LHCN-M2 (cell line): ENCODE data around the gene HDLBP. TPM values are rescaled to one million over a fixed set of nuclear protein-coding genes. Genes with fewer than 3 reads are reported as not detected.
A peak's percentile ranks its signal among the peaks of the same experiment; 100 is the strongest.
"Not testable (repeated sequence)": the region's sequence is repeated elsewhere in the genome, so short reads cannot be mapped to it uniquely, and the experiment has no call there.

Source experiments
- DNase-seq: peaks from one replicate; pipeline ENCODE4 v3.0.0-alpha.2; 2012; ENCODE audit warnings: low read depth
- total RNA-seq: library from RNA; depleted of rRNA; stranded (reverse); fragments of >200 nt; gene quantifications from 2 replicates; pipeline ENCODE4 v1.2.3, GENCODE V29; 2014

Gene HDLBP
- total RNA-seq, 1 experiment from 2014 or later: 516 TPM

GRCh38 chr2:241329669-241330615 lies 14.5 kb upstream of the HDLBP start:
- no peak for DNase-seq

GRCh38 chr2:241325257-241325656 lies 9.8 kb upstream of the HDLBP start:
- DNase-seq: no peak

GRCh38 chr2:241324775-241325174 lies 9.3 kb upstream of the HDLBP start:
- no peak for DNase-seq

DNA sequence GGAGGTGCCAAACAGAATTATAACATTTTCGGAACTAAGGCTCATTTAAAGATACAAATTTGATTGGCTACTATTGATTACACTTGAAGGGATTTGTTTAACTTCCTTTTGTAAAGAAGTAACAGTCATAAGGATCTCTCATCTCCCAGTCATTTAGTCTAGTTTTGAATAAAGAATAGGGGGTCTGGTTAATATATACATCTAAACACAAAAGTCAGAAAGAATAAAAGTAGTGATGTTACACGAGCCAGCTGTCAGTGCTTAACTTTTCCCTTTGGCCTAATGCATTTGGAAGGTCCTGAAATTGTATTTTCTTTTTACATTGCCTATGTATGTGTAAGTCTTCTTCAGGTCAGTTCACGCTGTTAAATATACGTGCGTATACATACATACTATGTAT lies 8.3 kb upstream of the HDLBP start:
- no peak for DNase-seq

GRCh38 chr2:241321886-241322285 lies 6.4 kb upstream of the HDLBP start:
- no peak for DNase-seq

DNA sequence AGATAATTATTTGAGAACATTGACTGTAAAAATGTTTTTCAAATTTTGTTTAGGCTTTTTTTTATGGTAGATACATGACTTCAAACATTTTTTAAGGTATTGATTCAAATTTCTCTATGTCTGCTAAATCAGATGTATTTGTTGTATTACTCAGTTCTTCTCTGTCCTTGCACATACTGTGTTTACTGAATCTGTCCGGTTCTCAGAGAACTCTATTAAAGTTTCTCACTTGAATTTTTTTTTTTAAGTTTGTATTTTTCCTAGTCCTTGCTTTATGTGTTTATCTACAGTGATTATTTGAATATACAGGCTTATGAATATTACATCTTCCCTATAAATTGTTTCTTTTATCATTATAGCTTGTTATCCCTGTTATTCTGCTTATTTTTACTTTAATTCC lies 5.6 kb upstream of the HDLBP start:
- DNase-seq: no peak

- DNase-seq: no peak
Measured at GRCh38 chr2:241320394-241320793, 4.9 kb upstream of the HDLBP start.

- DNase-seq: not testable (repeated sequence)
Measured at GRCh38 chr2:241318830-241319229, 3.4 kb upstream of the HDLBP start.

DNA sequence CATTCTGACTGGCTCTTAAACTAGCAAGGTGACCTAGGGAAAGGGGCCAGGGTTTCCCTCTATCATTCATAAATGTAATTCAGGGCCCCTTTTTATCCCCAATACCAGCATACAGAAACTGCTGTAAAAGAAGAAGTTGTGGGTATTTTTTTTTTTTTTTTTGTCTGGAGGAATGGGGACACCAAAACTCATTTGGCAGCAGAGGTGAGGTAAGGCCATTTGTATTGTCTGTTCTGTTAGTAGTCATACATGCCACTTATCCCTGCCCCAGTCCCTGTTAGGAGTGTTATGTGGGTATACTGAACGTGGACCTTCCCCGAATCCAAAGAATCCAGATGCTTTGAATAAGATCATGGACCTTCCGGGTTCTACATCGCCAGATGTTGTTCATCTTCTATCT lies 1.9 kb upstream of the HDLBP start:
- DNase-seq: no peak

DNA sequence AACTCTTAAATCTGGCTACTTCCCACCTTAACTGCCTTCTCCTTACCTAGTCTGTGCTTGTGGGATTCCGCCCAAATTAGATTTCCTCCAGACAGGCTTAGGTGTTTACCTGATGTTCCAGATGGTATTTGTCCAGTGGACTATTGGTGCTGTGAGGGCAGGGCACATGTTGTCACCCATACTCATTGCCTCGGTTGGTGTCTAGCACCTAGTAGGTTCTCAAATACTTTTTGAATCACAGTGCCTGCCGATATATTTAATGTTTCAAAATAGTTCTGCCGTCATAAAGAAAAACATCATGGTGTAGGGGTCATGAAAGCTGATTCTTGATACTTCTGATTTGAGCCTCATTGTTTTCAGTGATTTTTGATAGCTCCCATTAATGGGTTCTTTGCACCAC lies 1.4 kb upstream of the HDLBP start:
- no peak for DNase-seq

DNA sequence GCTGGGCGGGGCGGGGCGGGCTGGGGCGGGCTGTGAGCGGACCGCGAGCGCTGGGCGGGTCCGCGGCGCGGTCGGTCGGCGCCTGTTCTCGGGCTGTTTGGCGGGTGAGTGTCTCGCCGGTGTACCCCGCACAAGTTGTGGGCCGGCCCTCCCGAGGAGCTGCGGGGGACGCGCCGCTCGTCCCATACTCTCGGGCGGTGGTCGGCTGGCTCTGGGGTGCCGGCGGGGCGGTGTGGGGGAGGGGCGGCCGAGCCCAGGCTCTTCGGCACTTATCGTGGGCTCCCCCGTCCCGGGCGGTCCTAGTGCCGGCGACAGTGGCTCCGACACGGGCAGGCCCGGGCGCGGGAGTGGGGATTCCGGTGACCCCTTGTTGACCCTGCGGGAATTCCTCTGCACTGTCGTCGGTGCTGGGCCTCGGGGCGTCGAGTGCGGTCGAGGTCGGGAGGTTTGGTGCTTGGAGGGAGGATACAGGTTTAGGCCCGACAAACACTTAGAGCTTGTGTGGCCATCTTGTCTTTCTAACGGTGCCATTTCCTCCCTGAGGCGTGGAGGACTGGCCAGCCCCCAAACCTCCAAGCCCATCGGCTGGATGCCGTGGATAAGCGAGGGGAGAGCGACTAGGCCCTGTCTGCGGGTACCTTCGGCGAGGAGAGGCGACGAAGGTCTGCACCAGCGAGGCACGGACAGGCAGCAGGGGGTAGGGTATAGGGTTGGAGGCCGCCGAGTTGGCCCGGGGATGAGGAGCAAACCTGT lies 583 bp upstream of the HDLBP start, which contains the start of gene SEPTIN2:
SEPTIN2 (plus strand) TSS at position 47 of the 753 bp plus-strand sequence. CDS start 8,308 bp downstream, outside the sequence.
- peak; percentile 70 for DNase-seq

GRCh38 chr2:241314226-241315092 lies 1.0 kb downstream of the HDLBP start:
- peak; percentile 61 for DNase-seq

- DNase-seq: no peak
Measured at GRCh38 chr2:241313543-241314095, 1.9 kb downstream of the HDLBP start.

GRCh38 chr2:241312082-241312481 lies 3.4 kb downstream of the HDLBP start:
- DNase-seq: peak; percentile 66

- no peak for DNase-seq
Measured at GRCh38 chr2:241310917-241311566, 4.4 kb downstream of the HDLBP start.

DNA sequence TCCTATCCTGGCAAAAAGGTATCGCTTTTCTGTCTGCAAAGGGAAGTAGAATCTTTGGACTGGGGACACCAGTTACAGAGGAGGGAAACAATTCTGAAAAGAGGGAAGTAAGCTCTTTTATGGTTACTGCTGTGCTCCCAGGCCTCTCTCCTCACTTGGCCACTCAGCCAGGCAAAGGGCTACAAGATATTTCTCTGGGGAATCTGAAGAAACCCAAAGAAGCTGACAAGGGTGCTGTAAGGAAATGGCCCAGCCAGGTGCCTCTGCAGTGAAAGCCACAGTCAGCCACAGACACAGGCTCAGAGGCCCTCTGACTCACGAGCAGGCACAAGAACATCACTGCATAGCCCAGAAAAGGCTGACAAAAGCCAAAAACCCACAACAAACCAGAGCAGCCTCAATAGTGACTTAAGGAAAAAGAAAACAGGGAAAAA lies 5.8 kb downstream of the HDLBP start:
- peak; percentile 58 for DNase-seq

- DNase-seq: no peak
Measured at GRCh38 chr2:241308832-241309500, 6.5 kb downstream of the HDLBP start.

DNA sequence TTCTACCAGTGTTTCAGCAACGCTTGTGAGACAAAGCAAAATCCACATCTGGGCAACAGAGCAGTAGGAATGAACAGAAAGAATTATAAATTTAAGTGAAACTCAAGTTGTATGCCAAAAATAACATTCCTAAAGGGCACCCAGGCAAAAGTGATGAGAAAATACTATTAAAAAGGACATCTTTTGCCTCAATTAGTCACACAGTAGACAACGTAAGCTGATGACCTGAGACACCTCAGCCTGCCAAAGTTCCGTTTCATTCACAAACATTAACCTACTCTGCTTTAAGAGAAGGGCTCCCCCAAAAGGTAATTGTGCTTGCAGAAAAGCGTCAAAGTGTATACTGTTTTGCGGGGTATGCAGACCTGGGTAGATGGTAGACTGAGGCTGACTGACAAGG lies 7.2 kb downstream of the HDLBP start:
- DNase-seq: no peak

DNA sequence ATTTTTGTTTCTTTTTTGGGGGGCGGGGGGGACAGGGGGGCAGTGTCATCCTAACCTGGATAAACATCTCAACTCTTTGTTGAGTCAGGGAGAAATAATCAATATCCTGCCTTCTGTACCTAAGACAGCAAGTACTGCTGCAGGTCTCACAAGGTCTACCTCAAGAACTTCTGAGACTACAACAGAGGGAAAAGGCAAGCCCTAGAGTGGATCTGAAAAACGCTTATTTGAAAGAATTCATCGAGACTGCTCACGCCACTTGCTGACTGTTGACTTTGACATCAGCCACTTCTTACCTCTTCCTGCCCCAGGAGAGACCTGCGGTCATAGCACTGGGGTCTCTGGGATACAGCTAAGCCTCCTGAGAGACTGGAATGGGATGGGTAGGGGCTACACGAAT lies 8.4 kb downstream of the HDLBP start:
- no peak for DNase-seq

- no peak for DNase-seq
Measured at GRCh38 chr2:241304039-241304670, 11.3 kb downstream of the HDLBP start.
